KMS-11 (cell line): Measurements from ENCODE around the gene AQR.

ENCODE experiments used
- H2AFZ ChIP-seq: fragments of 200-600 bp; sonication (generic); 2 replicates; pipeline ENCODE4 v1.6.1; 2016; ENCODE audit warnings: antibody characterized with exemption, mixed run types, low read depth
- H3K27ac ChIP-seq: fragments of 200-600 bp; sonication (generic); 2 replicates; pipeline ENCODE4 v1.6.1; 2016; ENCODE audit warnings: mild to moderate bottlenecking, mixed run types
- H3K27me3 ChIP-seq: fragments of 200-600 bp; sonication (generic); 2 replicates; pipeline ENCODE4 v1.6.1; 2017; ENCODE audit warnings: mild to moderate bottlenecking, low read depth, mixed run types, moderate library complexity; ENCODE audit not compliant: insufficient read depth
- H3K36me3 ChIP-seq: fragments of 200-600 bp; sonication (generic); 2 replicates; pipeline ENCODE4 v1.6.1; 2017; ENCODE audit warnings: mild to moderate bottlenecking, mixed run types; ENCODE audit not compliant: insufficient read depth
- H3K4me1 ChIP-seq: fragments of 200-600 bp; sonication (generic); 2 replicates; pipeline ENCODE4 v1.6.1; 2016; ENCODE audit warnings: mild to moderate bottlenecking, low read depth, mixed run types; ENCODE audit not compliant: poor library complexity, severe bottlenecking
- H3K4me2 ChIP-seq: fragments of 200-600 bp; sonication (generic); 2 replicates; pipeline ENCODE4 v1.7.0; 2016; ENCODE audit warnings: mild to moderate bottlenecking, mixed run types
- H3K4me3 ChIP-seq: fragments of 200-600 bp; sonication (generic); IDR thresholded peaks from 2 replicates; pipeline ENCODE4 v1.6.1; 2017; ENCODE audit warnings: low read depth, low read length, mixed read lengths; ENCODE audit not compliant: insufficient read depth
- H3K79me2 ChIP-seq: fragments of 200-600 bp; sonication (generic); 2 replicates; pipeline ENCODE4 v1.6.1; 2016; ENCODE audit warnings: low read depth, mixed run types; ENCODE audit not compliant: insufficient read depth
- H3K9ac ChIP-seq: fragments of 200-600 bp; sonication (generic); 2 replicates; pipeline ENCODE4 v1.6.1; 2016; ENCODE audit warnings: mild to moderate bottlenecking, mixed run types
- H4K20me1 ChIP-seq: fragments of 200-600 bp; sonication (generic); 2 replicates; pipeline ENCODE4 v1.6.1; 2016; ENCODE audit warnings: mild to moderate bottlenecking, mixed run types; ENCODE audit not compliant: insufficient read depth
- TF ChIP-seq, protein P1 (sequence below): fragments of 200-600 bp; sonication (generic); conservative IDR thresholded peaks from 2 replicates; pipeline ENCODE4 v1.6.1; 2017; ENCODE audit warnings: low read depth, mild to moderate bottlenecking, antibody characterized with exemption, low read length, moderate library complexity, mixed read lengths

AQR gene

DNA sequence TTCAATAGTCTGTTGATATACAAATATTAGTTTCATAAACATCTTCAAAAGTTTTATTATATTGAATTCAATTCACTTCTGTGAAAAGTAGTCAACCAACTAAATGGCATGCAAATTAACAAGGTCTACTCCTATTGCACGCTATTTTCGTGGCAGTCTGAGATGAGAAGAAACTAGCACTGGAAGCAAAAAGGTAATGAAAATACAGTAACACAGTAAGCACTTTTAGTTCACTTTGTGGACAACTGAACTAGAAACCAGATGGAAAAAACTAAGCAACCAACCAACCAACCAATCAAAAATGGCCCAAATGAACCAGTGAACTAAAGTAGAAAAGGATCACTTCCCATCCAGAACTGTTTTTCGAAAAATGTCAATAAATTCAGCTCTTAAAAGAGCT lies 118.5 kb downstream of the AQR start:
- TF ChIP-seq, protein P1, sequence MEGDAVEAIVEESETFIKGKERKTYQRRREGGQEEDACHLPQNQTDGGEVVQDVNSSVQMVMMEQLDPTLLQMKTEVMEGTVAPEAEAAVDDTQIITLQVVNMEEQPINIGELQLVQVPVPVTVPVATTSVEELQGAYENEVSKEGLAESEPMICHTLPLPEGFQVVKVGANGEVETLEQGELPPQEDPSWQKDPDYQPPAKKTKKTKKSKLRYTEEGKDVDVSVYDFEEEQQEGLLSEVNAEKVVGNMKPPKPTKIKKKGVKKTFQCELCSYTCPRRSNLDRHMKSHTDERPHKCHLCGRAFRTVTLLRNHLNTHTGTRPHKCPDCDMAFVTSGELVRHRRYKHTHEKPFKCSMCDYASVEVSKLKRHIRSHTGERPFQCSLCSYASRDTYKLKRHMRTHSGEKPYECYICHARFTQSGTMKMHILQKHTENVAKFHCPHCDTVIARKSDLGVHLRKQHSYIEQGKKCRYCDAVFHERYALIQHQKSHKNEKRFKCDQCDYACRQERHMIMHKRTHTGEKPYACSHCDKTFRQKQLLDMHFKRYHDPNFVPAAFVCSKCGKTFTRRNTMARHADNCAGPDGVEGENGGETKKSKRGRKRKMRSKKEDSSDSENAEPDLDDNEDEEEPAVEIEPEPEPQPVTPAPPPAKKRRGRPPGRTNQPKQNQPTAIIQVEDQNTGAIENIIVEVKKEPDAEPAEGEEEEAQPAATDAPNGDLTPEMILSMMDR = no peak
- Histone ChIP-seq H3K36me3 (no peaks in the 10 kb centered on the region), H3K27ac (no peak overlapping the region), H3K27me3 (no peaks in the 10 kb centered on the region), H3K4me3 (no peak overlapping the region), H2AFZ (no peak overlapping the region), H3K9ac (no peak overlapping the region), H3K4me2 (no peak overlapping the region), H3K4me1 (no peaks in the 10 kb centered on the region), H3K79me2 (no peaks in the 10 kb centered on the region), H4K20me1 (no peaks in the 10 kb centered on the region)

DNA sequence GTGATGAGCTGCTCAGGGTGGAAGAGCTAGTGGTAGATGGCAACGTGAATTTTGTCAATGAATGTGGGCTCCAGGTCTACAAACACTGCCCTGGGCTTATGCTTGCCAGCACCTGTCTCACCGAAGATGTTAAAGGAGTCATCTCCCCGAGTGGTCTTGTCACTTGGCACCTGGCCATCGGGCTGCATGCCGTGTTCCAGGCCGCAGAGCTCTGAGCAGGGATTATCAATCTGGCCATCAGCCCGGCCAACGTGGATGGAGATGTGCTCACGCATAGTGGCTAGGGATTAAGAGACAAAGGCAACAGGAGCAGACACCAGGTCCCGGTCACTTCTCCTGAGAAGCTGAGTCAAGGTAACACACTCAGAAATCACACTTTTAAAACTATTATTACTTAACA lies 119.4 kb downstream of the AQR start:
- H3K9ac ChIP-seq = no peak overlapping the region
- H3K4me2 ChIP-seq = no peak overlapping the region
- no peaks in the 10 kb centered on the region for H3K27me3 ChIP-seq
- TF ChIP-seq, protein P1 = no peak
- H3K36me3 ChIP-seq = no peaks in the 10 kb centered on the region
- H3K4me3 ChIP-seq = no peak overlapping the region
- H3K27ac ChIP-seq = no peak overlapping the region
- no peaks in the 10 kb centered on the region for H4K20me1 ChIP-seq
- no peaks in the 10 kb centered on the region for H3K4me1 ChIP-seq
- H2AFZ ChIP-seq = no peak overlapping the region
- no peaks in the 10 kb centered on the region for H3K79me2 ChIP-seq

DNA sequence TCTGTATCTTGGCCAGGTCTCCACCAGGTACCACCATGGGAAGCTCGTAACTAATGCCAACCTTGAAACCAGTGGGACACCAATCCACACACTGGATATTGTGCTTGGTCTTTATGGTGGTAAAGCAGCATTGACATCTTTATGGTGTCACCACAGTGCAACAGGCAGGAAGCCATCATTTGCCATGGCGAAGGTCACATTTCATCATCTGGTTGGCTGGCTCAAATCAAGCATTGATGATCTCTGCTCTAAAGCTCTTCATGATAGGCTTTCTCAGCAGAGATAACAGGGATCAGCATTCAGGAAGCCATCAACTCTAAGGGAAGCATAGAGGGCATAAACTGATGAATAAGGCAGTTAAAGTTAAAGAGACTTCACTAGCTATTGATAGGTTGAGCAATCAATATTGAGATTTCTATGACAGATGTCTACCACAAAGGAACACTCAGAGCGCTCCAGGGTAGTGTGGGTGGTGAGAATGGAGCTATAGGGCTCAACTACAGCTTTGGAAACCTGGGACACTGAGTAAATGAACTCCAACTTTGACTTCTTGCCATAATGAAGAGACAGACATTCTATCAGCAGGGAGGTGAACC lies 120.1 kb downstream of the AQR start:
- Histone ChIP-seq H4K20me1 (no peaks in the 10 kb centered on the region), H3K4me2 (no peak overlapping the region), H3K36me3 (no peaks in the 10 kb centered on the region), H3K9ac (no peak overlapping the region), H2AFZ (no peak overlapping the region), H3K79me2 (no peaks in the 10 kb centered on the region), H3K27ac (no peak overlapping the region), H3K4me1 (no peaks in the 10 kb centered on the region), H3K27me3 (no peaks in the 10 kb centered on the region), H3K4me3 (no peak overlapping the region)
- TF ChIP-seq, protein P1 = no peak

DNA sequence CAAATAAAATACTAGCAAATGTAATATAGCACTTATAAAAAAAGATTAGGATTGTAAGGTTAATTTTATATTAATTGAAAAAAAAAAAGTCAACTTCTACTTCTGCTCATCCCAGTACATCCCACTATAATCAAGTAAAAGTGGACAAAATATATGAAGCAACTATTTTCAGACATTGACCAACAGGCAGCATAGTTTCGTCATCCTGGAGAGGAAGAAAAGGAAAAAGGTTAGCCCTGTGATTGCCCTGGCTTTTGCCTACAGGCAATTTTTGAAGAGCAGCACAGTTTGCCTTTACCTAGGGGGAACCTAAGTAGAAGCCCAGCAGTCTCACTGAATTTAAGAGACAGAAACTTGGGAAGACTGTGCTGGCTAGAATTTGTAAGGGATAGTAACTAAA lies 121.9 kb downstream of the AQR start:
- no peaks in the 10 kb centered on the region for H3K79me2 ChIP-seq
- H2AFZ ChIP-seq = no peak overlapping the region
- H3K4me2 ChIP-seq = no peak overlapping the region
- H3K4me3 ChIP-seq = no peak overlapping the region
- no peaks in the 10 kb centered on the region for H4K20me1 ChIP-seq
- TF ChIP-seq, protein P1 = no peak
- no peak overlapping the region for H3K9ac ChIP-seq
- H3K27me3 ChIP-seq = no peaks in the 10 kb centered on the region
- no peaks in the 10 kb centered on the region for H3K36me3 ChIP-seq
- H3K4me1 ChIP-seq = no peaks in the 10 kb centered on the region
- H3K27ac ChIP-seq = no peak overlapping the region
